Esophagus squamous epithelium (tissue), 4 donors: ENCODE data around the gene PCCA.

Source experiments
- POLR2A ChIP-seq, 4 donors: fragments of 450-650 bp; IDR thresholded peaks; one replicate each; pipeline ENCODE4 v1.6.1; 2017; ENCODE audit warnings: antibody characterized with exemption in 4 of 4, mild to moderate bottlenecking in 4 of 4, moderate library complexity in 3 of 4
- TF ChIP-seq, protein P1 (sequence below), 6 experiments: fragments of 450-650 bp in 4 of 6; fragments of 200-600 bp in 2 of 6; sonication (generic) in 2 of 6; IDR thresholded peaks; one replicate each; pipeline ENCODE4 v1.5.1; 2016 to 2019; ENCODE audit warnings: antibody characterized with exemption in 6 of 6, mild to moderate bottlenecking in 4 of 6, moderate library complexity in 4 of 6

GRCh38 chr13:100533588-100534041 is 444.7 kb downstream of the PCCA start:
- TF ChIP-seq, protein P1, sequence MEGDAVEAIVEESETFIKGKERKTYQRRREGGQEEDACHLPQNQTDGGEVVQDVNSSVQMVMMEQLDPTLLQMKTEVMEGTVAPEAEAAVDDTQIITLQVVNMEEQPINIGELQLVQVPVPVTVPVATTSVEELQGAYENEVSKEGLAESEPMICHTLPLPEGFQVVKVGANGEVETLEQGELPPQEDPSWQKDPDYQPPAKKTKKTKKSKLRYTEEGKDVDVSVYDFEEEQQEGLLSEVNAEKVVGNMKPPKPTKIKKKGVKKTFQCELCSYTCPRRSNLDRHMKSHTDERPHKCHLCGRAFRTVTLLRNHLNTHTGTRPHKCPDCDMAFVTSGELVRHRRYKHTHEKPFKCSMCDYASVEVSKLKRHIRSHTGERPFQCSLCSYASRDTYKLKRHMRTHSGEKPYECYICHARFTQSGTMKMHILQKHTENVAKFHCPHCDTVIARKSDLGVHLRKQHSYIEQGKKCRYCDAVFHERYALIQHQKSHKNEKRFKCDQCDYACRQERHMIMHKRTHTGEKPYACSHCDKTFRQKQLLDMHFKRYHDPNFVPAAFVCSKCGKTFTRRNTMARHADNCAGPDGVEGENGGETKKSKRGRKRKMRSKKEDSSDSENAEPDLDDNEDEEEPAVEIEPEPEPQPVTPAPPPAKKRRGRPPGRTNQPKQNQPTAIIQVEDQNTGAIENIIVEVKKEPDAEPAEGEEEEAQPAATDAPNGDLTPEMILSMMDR (IDR thresholded peaks at IDR 0.05), result no peak
- TF ChIP-seq POLR2A (IDR thresholded peaks at IDR 0.05), result no peak
